HEK293 (cell line): ENCODE results near the gene MLPH.

Source experiments
- GLIS1 ChIP-seq: fragments of 450-650 bp; formaldehyde crosslinking; IDR thresholded peaks from 2 replicates; pipeline ENCODE4 v1.5.1; 2016; ENCODE audit warnings: missing biosample characterization, missing genetic modification characterization
- HOXD13 ChIP-seq: sonication (generic); formaldehyde crosslinking; IDR thresholded peaks from 2 replicates; pipeline ENCODE4 v1.8.0; 2022; ENCODE audit warnings: missing genetic modification reagents, borderline replicate concordance
- MEIS1 ChIP-seq: sonication (generic); formaldehyde crosslinking; IDR thresholded peaks from 2 replicates; pipeline ENCODE4 v1.8.1; 2022; ENCODE audit warnings: missing genetic modification reagents, mild to moderate bottlenecking, borderline replicate concordance
- OSR2 ChIP-seq: fragments of 450-650 bp; formaldehyde crosslinking; IDR thresholded peaks from 2 replicates; pipeline ENCODE4 v1.5.1; 2016; ENCODE audit warnings: missing biosample characterization, missing genetic modification characterization
- REPIN1 ChIP-seq: fragments of 450-650 bp; formaldehyde crosslinking; IDR thresholded peaks from 2 replicates; pipeline ENCODE4 v1.5.1; 2017; ENCODE audit warnings: missing biosample characterization, missing genetic modification characterization, low read depth
- SCRT1 ChIP-seq: fragments of 450-650 bp; formaldehyde crosslinking; IDR thresholded peaks from 2 replicates; pipeline ENCODE4 v1.5.1; 2016; ENCODE audit warnings: missing biosample characterization, missing genetic modification characterization, borderline replicate concordance
- SP2 ChIP-seq: fragments of 450-650 bp; formaldehyde crosslinking; IDR thresholded peaks from 2 replicates; pipeline ENCODE4 v1.5.1; 2016; ENCODE audit warnings: missing biosample characterization, missing genetic modification characterization
- SP3 ChIP-seq: fragments of 450-650 bp; formaldehyde crosslinking; IDR thresholded peaks from 2 replicates; pipeline ENCODE4 v1.5.1; 2016; ENCODE audit warnings: missing biosample characterization, missing genetic modification characterization
- TSHZ1 ChIP-seq: fragments of 450-650 bp; formaldehyde crosslinking; IDR thresholded peaks from 2 replicates; pipeline ENCODE4 v1.5.1; 2016; ENCODE audit warnings: missing biosample characterization, missing genetic modification characterization, borderline replicate concordance
- ZBTB21 ChIP-seq: fragments of 450-650 bp; formaldehyde crosslinking; IDR thresholded peaks from 2 replicates; pipeline ENCODE4 v1.5.1; 2017; ENCODE audit warnings: missing biosample characterization, missing genetic modification characterization
- ZEB2 ChIP-seq: fragments of 450-650 bp; formaldehyde crosslinking; IDR thresholded peaks from 2 replicates; pipeline ENCODE4 v1.5.1; 2016; ENCODE audit warnings: missing biosample characterization, missing genetic modification characterization
- ZFP37 ChIP-seq: fragments of 450-650 bp; formaldehyde crosslinking; IDR thresholded peaks from 2 replicates; pipeline ENCODE4 v1.5.1; 2016; ENCODE audit warnings: missing biosample characterization, missing genetic modification characterization
- ZNF211 ChIP-seq: fragments of 450-650 bp; formaldehyde crosslinking; IDR thresholded peaks from 2 replicates; pipeline ENCODE4 v1.5.1; 2016; ENCODE audit warnings: low read depth, missing biosample characterization, missing genetic modification characterization
- ZNF354C ChIP-seq: fragments of 450-650 bp; formaldehyde crosslinking; IDR thresholded peaks from 2 replicates; pipeline ENCODE4 v1.5.1; 2016; ENCODE audit warnings: missing biosample characterization, missing genetic modification characterization, low read depth, borderline replicate concordance
- ZNF391 ChIP-seq: fragments of 450-650 bp; formaldehyde crosslinking; IDR thresholded peaks from 2 replicates; pipeline ENCODE4 v1.5.1; 2016; ENCODE audit warnings: low read depth, missing biosample characterization, missing genetic modification characterization, borderline replicate concordance
- ZNF398 ChIP-seq: fragments of 450-650 bp; formaldehyde crosslinking; IDR thresholded peaks from 2 replicates; pipeline ENCODE4 v1.5.1; 2017; ENCODE audit warnings: missing biosample characterization, missing genetic modification characterization
- ZNF473 ChIP-seq: fragments of 450-650 bp; formaldehyde crosslinking; IDR thresholded peaks from 2 replicates; pipeline ENCODE4 v1.5.1; 2017; ENCODE audit warnings: missing biosample characterization, missing genetic modification characterization
- ZNF48 ChIP-seq: fragments of 450-650 bp; formaldehyde crosslinking; IDR thresholded peaks from 2 replicates; pipeline ENCODE4 v1.5.1; 2016; ENCODE audit warnings: missing biosample characterization, missing genetic modification characterization
- ZNF544 ChIP-seq: fragments of 450-650 bp; formaldehyde crosslinking; IDR thresholded peaks from 2 replicates; pipeline ENCODE4 v1.5.0; 2017; ENCODE audit warnings: missing biosample characterization, missing genetic modification characterization
- ZNF629 ChIP-seq: fragments of 450-650 bp; formaldehyde crosslinking; IDR thresholded peaks from 2 replicates; pipeline ENCODE4 v1.5.1; 2017; ENCODE audit warnings: missing biosample characterization, missing genetic modification characterization
- ZNF654 ChIP-seq: fragments of 450-650 bp; formaldehyde crosslinking; IDR thresholded peaks from 2 replicates; pipeline ENCODE4 v1.5.1; 2016; ENCODE audit warnings: low read depth, missing biosample characterization, missing genetic modification characterization
- ZNF792 ChIP-seq: fragments of 450-650 bp; formaldehyde crosslinking; IDR thresholded peaks from 2 replicates; pipeline ENCODE4 v1.5.1; 2016; ENCODE audit warnings: missing biosample characterization, missing genetic modification characterization
- ZSCAN16 ChIP-seq: fragments of 450-650 bp; formaldehyde crosslinking; IDR thresholded peaks from 2 replicates; pipeline ENCODE4 v1.5.1; 2016; ENCODE audit warnings: missing biosample characterization, missing genetic modification characterization
- TF ChIP-seq, protein P1 (sequence below): fragments of 450-650 bp; formaldehyde crosslinking; IDR thresholded peaks from 2 replicates; pipeline ENCODE4 v1.5.1; 2016; ENCODE audit warnings: missing biosample characterization, missing genetic modification characterization
- TF ChIP-seq, protein P2 (sequence below): fragments of 450-650 bp; formaldehyde crosslinking; IDR thresholded peaks from 2 replicates; pipeline ENCODE4 v1.5.1; 2016; ENCODE audit warnings: missing biosample characterization, missing genetic modification characterization
- TF ChIP-seq, protein P3 (sequence below): fragments of 450-650 bp; formaldehyde crosslinking; IDR thresholded peaks from 2 replicates; pipeline ENCODE4 v1.5.1; 2016; ENCODE audit warnings: missing biosample characterization, missing genetic modification characterization

Gene MLPH

GRCh38 chr2:237474931-237475703 is 11.9 kb upstream of the MLPH start (continued):
- TF ChIP-seq TSHZ1, result no peak
- no peak for TF ChIP-seq ZNF792 (tag by site-specific recombination)
- TF ChIP-seq, protein P1, sequence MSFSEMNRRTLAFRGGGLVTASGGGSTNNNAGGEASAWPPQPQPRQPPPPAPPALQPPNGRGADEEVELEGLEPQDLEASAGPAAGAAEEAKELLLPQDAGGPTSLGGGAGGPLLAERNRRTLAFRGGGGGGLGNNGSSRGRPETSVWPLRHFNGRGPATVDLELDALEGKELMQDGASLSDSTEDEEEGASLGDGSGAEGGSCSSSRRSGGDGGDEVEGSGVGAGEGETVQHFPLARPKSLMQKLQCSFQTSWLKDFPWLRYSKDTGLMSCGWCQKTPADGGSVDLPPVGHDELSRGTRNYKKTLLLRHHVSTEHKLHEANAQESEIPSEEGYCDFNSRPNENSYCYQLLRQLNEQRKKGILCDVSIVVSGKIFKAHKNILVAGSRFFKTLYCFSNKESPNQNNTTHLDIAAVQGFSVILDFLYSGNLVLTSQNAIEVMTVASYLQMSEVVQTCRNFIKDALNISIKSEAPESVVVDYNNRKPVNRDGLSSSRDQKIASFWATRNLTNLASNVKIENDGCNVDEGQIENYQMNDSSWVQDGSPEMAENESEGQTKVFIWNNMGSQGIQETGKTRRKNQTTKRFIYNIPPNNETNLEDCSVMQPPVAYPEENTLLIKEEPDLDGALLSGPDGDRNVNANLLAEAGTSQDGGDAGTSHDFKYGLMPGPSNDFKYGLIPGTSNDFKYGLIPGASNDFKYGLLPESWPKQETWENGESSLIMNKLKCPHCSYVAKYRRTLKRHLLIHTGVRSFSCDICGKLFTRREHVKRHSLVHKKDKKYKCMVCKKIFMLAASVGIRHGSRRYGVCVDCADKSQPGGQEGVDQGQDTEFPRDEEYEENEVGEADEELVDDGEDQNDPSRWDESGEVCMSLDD, result peak; percentile 76; the same call in 1 of the 2 replicates
- TF ChIP-seq ZNF354C (tag by site-specific recombination), result no peak
- TF ChIP-seq, protein P2, sequence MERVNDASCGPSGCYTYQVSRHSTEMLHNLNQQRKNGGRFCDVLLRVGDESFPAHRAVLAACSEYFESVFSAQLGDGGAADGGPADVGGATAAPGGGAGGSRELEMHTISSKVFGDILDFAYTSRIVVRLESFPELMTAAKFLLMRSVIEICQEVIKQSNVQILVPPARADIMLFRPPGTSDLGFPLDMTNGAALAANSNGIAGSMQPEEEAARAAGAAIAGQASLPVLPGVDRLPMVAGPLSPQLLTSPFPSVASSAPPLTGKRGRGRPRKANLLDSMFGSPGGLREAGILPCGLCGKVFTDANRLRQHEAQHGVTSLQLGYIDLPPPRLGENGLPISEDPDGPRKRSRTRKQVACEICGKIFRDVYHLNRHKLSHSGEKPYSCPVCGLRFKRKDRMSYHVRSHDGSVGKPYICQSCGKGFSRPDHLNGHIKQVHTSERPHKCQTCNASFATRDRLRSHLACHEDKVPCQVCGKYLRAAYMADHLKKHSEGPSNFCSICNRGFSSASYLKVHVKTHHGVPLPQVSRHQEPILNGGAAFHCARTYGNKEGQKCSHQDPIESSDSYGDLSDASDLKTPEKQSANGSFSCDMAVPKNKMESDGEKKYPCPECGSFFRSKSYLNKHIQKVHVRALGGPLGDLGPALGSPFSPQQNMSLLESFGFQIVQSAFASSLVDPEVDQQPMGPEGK, result peak; percentile 29; the same call in 1 of the 2 replicates
- TF ChIP-seq SP2 (tag by site-specific recombination), result peak; percentile 63
- TF ChIP-seq SP3 (tag by site-specific recombination), result peak; percentile 60
- TF ChIP-seq SCRT1, result no peak
- TF ChIP-seq ZNF398, result no peak
- TF ChIP-seq ZNF391 (tag by site-specific recombination), result peak; percentile 27; the same call in 1 of the 2 replicates
- no peak for TF ChIP-seq ZNF48 (tag by site-specific recombination)
- TF ChIP-seq, protein P3, sequence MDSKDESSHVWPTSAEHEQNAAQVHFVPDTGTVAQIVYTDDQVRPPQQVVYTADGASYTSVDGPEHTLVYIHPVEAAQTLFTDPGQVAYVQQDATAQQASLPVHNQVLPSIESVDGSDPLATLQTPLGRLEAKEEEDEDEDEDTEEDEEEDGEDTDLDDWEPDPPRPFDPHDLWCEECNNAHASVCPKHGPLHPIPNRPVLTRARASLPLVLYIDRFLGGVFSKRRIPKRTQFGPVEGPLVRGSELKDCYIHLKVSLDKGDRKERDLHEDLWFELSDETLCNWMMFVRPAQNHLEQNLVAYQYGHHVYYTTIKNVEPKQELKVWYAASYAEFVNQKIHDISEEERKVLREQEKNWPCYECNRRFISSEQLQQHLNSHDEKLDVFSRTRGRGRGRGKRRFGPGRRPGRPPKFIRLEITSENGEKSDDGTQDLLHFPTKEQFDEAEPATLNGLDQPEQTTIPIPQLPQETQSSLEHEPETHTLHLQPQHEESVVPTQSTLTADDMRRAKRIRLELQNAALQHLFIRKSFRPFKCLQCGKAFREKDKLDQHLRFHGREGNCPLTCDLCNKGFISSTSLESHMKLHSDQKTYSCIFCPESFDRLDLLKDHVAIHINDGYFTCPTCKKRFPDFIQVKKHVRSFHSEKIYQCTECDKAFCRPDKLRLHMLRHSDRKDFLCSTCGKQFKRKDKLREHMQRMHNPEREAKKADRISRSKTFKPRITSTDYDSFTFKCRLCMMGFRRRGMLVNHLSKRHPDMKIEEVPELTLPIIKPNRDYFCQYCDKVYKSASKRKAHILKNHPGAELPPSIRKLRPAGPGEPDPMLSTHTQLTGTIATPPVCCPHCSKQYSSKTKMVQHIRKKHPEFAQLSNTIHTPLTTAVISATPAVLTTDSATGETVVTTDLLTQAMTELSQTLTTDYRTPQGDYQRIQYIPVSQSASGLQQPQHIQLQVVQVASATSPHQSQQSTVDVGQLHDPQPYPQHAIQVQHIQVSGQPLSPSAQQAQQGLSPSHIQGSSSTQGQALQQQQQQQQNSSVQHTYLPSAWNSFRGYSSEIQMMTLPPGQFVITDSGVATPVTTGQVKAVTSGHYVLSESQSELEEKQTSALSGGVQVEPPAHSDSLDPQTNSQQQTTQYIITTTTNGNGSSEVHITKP, result no peak
- 0 out of 2 replicates have a peak, but pooled peaks have one; percentile 17 for TF ChIP-seq ZNF629
- no peak for TF ChIP-seq OSR2 (tag by site-specific recombination)
- no peak for TF ChIP-seq ZNF473 (tag by site-specific recombination)
- no peak for TF ChIP-seq ZNF544 (tag by site-specific recombination)
- TF ChIP-seq ZFP37 (tag by site-specific recombination), result no peak
- TF ChIP-seq ZEB2 (tag by site-specific recombination), result no peak
- TF ChIP-seq GLIS1 (tag by site-specific recombination), result peak; percentile 65
- no peak for TF ChIP-seq HOXD13 (CRISPR knock-in tag)
- TF ChIP-seq ZNF211 (tag by site-specific recombination), result no peak
- TF ChIP-seq REPIN1, result no peak
- no peak for TF ChIP-seq MEIS1 (CRISPR knock-in tag)
- TF ChIP-seq ZNF654 (tag by site-specific recombination), result peak; percentile 27; the same call in 1 of the 2 replicates
- no peak for TF ChIP-seq ZSCAN16 (tag by site-specific recombination)
- TF ChIP-seq ZBTB21 (tag by site-specific recombination), result no peak
